ENCODE measurements around the gene LRRK1.
A peak's percentile ranks its signal among the peaks of the same experiment; 100 is the strongest.

The LRRK1 gene

DNA sequence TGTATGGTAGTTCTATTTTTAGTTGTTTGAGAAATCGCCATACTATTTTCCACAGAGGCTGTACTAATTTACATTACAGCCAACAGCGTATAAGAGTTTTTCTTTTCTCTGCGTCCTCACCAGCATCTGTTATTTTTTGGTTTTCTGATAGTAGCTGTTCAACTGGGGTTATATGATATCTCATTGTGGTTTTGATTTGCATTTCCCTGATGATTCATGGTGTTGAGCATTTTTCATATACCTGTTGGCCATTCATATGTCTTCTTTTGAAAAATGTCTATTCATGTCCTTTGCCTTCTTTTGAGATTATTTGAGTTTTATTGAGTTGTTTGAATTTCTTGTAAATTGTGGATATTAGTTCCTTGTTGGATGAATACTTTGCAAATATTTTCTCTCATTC is 114.6 kb downstream of the LRRK1 start:
- no peak overlapping the region for H4K91ac ChIP-seq (ENCODE audit: low read depth, low read length, poor library complexity)
- H2BK15ac ChIP-seq (ENCODE audit: low read length) = no peak overlapping the region
- no peak overlapping the region for H4K8ac ChIP-seq (ENCODE audit: low read depth, low read length)
- H3K36me3 ChIP-seq (replicated peaks in 1 of 2; ENCODE audit: control insufficient read depth in 2 of 2, insufficient read depth in 2 of 2, low read length in 2 of 2) = no peaks in the 10 kb centered on the region
- no peaks in the 10 kb centered on the region for H3K27me3 ChIP-seq (ENCODE audit: control insufficient read depth in 3 of 3, insufficient read depth in 3 of 3, low read depth in 1 of 3, low read length in 3 of 3)
- H2BK12ac ChIP-seq (ENCODE audit: low read length) = no peak overlapping the region
- no peak for DNase-seq (ENCODE audit: low spot score)
- H3K79me1 ChIP-seq (ENCODE audit: low read depth, low read length) = peaks cover 1% of the 10 kb centered on the region
- no peak overlapping the region for H3K9ac ChIP-seq (ENCODE audit: low read depth, low read length, poor library complexity)
- no peak overlapping the region for H3K18ac ChIP-seq (ENCODE audit: low read length)
- no peak overlapping the region for H2AFZ ChIP-seq (ENCODE audit: low read length)
- no peak overlapping the region for H2BK120ac ChIP-seq (ENCODE audit: low read depth, low read length)
- H3K27ac ChIP-seq (replicated peaks; ENCODE audit: low read length) = no peak overlapping the region
- no peak overlapping the region for H3K23ac ChIP-seq (ENCODE audit: low read depth, low read length, poor library complexity)
- no peak overlapping the region for H3K4me2 ChIP-seq (ENCODE audit: insufficient read depth, low read length, poor library complexity, severe bottlenecking)
- H3K14ac ChIP-seq (ENCODE audit: low read length) = no peak overlapping the region
- WGBS, 2 donors (ENCODE audit: extremely low coverage in 2 of 2, insufficient read length in 2 of 2, insufficient replicate concordance in 1 of 2) = no CpG with 5 or more reads among the region's 3 CpGs
- no peaks in the 10 kb centered on the region for H3K4me1 ChIP-seq (ENCODE audit: control insufficient read depth in 2 of 2, insufficient read depth in 1 of 2, low read depth in 1 of 2, low read length in 2 of 2)
- H2BK5ac ChIP-seq (ENCODE audit: low read length) = no peak overlapping the region
- no peak overlapping the region for H3K4me3 ChIP-seq (ENCODE audit: low read length in 2 of 2)
- no peak overlapping the region for H2AK5ac ChIP-seq (ENCODE audit: low read depth, low read length)
- H3K4ac ChIP-seq (ENCODE audit: low read length) = no peak overlapping the region
- peaks cover 6 to 16% of the 10 kb centered on the region in 2 donors for H3K9me3 ChIP-seq (replicated peaks in 1 of 2; ENCODE audit: control insufficient read depth in 2 of 2, insufficient read depth in 1 of 2, low read depth in 1 of 2, low read length in 2 of 2)

- Histone ChIP-seq H2BK5ac (ENCODE audit: low read length) (no peak overlapping the region), H3K9me3 (replicated peaks in 1 of 2; ENCODE audit: control insufficient read depth in 2 of 2, insufficient read depth in 1 of 2, low read depth in 1 of 2, low read length in 2 of 2) (peaks cover 6 to 16% of the 10 kb centered on the region in 2 donors), H3K9ac (ENCODE audit: low read depth, low read length, poor library complexity) (no peak overlapping the region), H4K8ac (ENCODE audit: low read depth, low read length) (no peak overlapping the region), H3K4me3 (ENCODE audit: low read length in 2 of 2) (no peak overlapping the region), H2BK120ac (ENCODE audit: low read depth, low read length) (no peak overlapping the region), H2BK12ac (ENCODE audit: low read length) (no peak overlapping the region), H2AK5ac (ENCODE audit: low read depth, low read length) (no peak overlapping the region), H3K14ac (ENCODE audit: low read length) (no peak overlapping the region), H3K27me3 (ENCODE audit: control insufficient read depth in 3 of 3, insufficient read depth in 3 of 3, low read depth in 1 of 3, low read length in 3 of 3) (no peaks in the 10 kb centered on the region), H3K18ac (ENCODE audit: low read length) (no peak overlapping the region), H3K4me2 (ENCODE audit: insufficient read depth, low read length, poor library complexity, severe bottlenecking) (no peak overlapping the region), H2AFZ (ENCODE audit: low read length) (no peak overlapping the region), H3K4me1 (ENCODE audit: control insufficient read depth in 2 of 2, insufficient read depth in 1 of 2, low read depth in 1 of 2, low read length in 2 of 2) (no peaks in the 10 kb centered on the region), H4K91ac (ENCODE audit: low read depth, low read length, poor library complexity) (no peak overlapping the region), H3K27ac (replicated peaks; ENCODE audit: low read length) (no peak overlapping the region), H3K4ac (ENCODE audit: low read length) (no peak overlapping the region), H3K23ac (ENCODE audit: low read depth, low read length, poor library complexity) (no peak overlapping the region), H2BK15ac (ENCODE audit: low read length) (no peak overlapping the region), H3K36me3 (replicated peaks in 1 of 2; ENCODE audit: control insufficient read depth in 2 of 2, insufficient read depth in 2 of 2, low read length in 2 of 2) (no peaks in the 10 kb centered on the region), H3K79me1 (ENCODE audit: low read depth, low read length) (peaks cover 1% of the 10 kb centered on the region)
- no peak for DNase-seq (ENCODE audit: low spot score)
Observed at GRCh38 chr15:101035611-101036010, 116.5 kb downstream of the LRRK1 start.

DNA sequence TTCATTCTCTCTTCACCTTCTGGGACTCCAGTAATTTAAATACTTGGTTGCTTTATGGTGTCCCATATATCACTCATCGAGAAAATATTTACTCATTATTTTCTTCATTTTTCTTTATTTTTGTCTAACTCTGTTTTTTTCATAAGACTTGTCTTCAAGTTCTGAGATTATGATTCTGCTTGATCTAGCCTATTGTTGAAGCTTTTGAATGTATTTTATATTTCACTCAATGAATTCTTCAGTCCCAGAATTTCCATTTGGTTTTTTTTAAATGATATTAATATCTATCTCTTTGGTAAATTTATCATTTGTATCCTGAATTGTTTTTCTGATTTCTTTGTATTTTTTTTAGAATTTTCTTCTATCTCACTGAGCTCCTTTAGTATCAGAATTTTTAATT is 117.0 kb downstream of the LRRK1 start:
- Histone ChIP-seq H3K27me3 (ENCODE audit: control insufficient read depth in 3 of 3, insufficient read depth in 3 of 3, low read depth in 1 of 3, low read length in 3 of 3) (no peaks in the 10 kb centered on the region), H3K4ac (ENCODE audit: low read length) (no peak overlapping the region), H2BK5ac (ENCODE audit: low read length) (no peak overlapping the region), H3K36me3 (replicated peaks in 1 of 2; ENCODE audit: control insufficient read depth in 2 of 2, insufficient read depth in 2 of 2, low read length in 2 of 2) (no peaks in the 10 kb centered on the region), H3K27ac (replicated peaks; ENCODE audit: low read length) (no peak overlapping the region), H3K4me1 (ENCODE audit: control insufficient read depth in 2 of 2, insufficient read depth in 1 of 2, low read depth in 1 of 2, low read length in 2 of 2) (no peaks in the 10 kb centered on the region), H3K9me3 (replicated peaks in 1 of 2; ENCODE audit: control insufficient read depth in 2 of 2, insufficient read depth in 1 of 2, low read depth in 1 of 2, low read length in 2 of 2) (peaks cover 6 to 16% of the 10 kb centered on the region in 2 donors), H3K79me1 (ENCODE audit: low read depth, low read length) (peaks cover 1% of the 10 kb centered on the region), H4K91ac (ENCODE audit: low read depth, low read length, poor library complexity) (no peak overlapping the region), H3K4me3 (ENCODE audit: low read length in 2 of 2) (no peak overlapping the region), H3K18ac (ENCODE audit: low read length) (no peak overlapping the region), H3K4me2 (ENCODE audit: insufficient read depth, low read length, poor library complexity, severe bottlenecking) (no peak overlapping the region), H2BK120ac (ENCODE audit: low read depth, low read length) (no peak overlapping the region), H2BK15ac (ENCODE audit: low read length) (no peak overlapping the region), H2BK12ac (ENCODE audit: low read length) (no peak overlapping the region), H2AFZ (ENCODE audit: low read length) (no peak overlapping the region), H3K9ac (ENCODE audit: low read depth, low read length, poor library complexity) (no peak overlapping the region), H4K8ac (ENCODE audit: low read depth, low read length) (no peak overlapping the region), H3K14ac (ENCODE audit: low read length) (no peak overlapping the region), H3K23ac (ENCODE audit: low read depth, low read length, poor library complexity) (no peak overlapping the region), H2AK5ac (ENCODE audit: low read depth, low read length) (no peak overlapping the region)
- WGBS, 2 donors (ENCODE audit: extremely low coverage in 2 of 2, insufficient read length in 2 of 2, insufficient replicate concordance in 1 of 2) = no CpG with 5 or more reads among the region's 1 CpG
- DNase-seq (ENCODE audit: low spot score) = no peak

- no peaks in the 10 kb centered on the region for H3K4me1 ChIP-seq (ENCODE audit: control insufficient read depth in 2 of 2, insufficient read depth in 1 of 2, low read depth in 1 of 2, low read length in 2 of 2)
- no CpG with 5 or more reads among the region's 3 CpGs for WGBS, 2 donors (ENCODE audit: extremely low coverage in 2 of 2, insufficient read length in 2 of 2, insufficient replicate concordance in 1 of 2)
- peaks cover 1% of the 10 kb centered on the region for H3K79me1 ChIP-seq (ENCODE audit: low read depth, low read length)
- H3K14ac ChIP-seq (ENCODE audit: low read length) = peak overlapping the region; percentile 89
- H3K4me3 ChIP-seq (ENCODE audit: low read length in 2 of 2) = no peak overlapping the region
- no peak overlapping the region for H4K8ac ChIP-seq (ENCODE audit: low read depth, low read length)
- peak overlapping the region; percentile 48 for H3K18ac ChIP-seq (ENCODE audit: low read length)
- peak overlapping the region; percentile 55 for H3K9ac ChIP-seq (ENCODE audit: low read depth, low read length, poor library complexity)
- no peak overlapping the region for H3K23ac ChIP-seq (ENCODE audit: low read depth, low read length, poor library complexity)
- H2BK12ac ChIP-seq (ENCODE audit: low read length) = peak overlapping the region; percentile 49
- H3K4ac ChIP-seq (ENCODE audit: low read length) = no peak overlapping the region
- H4K91ac ChIP-seq (ENCODE audit: low read depth, low read length, poor library complexity) = no peak overlapping the region
- H3K36me3 ChIP-seq (replicated peaks in 1 of 2; ENCODE audit: control insufficient read depth in 2 of 2, insufficient read depth in 2 of 2, low read length in 2 of 2) = no peaks in the 10 kb centered on the region
- H3K27ac ChIP-seq (replicated peaks; ENCODE audit: low read length) = no peak overlapping the region
- no peaks in the 10 kb centered on the region for H3K27me3 ChIP-seq (ENCODE audit: control insufficient read depth in 3 of 3, insufficient read depth in 3 of 3, low read depth in 1 of 3, low read length in 3 of 3)
- no peak overlapping the region for H3K4me2 ChIP-seq (ENCODE audit: insufficient read depth, low read length, poor library complexity, severe bottlenecking)
- H3K9me3 ChIP-seq (replicated peaks in 1 of 2; ENCODE audit: control insufficient read depth in 2 of 2, insufficient read depth in 1 of 2, low read depth in 1 of 2, low read length in 2 of 2) = peaks cover 6 to 16% of the 10 kb centered on the region in 2 donors
- H2BK5ac ChIP-seq (ENCODE audit: low read length) = no peak overlapping the region
- peak overlapping the region; percentile 15 for H2BK15ac ChIP-seq (ENCODE audit: low read length)
- no peak overlapping the region for H2AK5ac ChIP-seq (ENCODE audit: low read depth, low read length)
- H2BK120ac ChIP-seq (ENCODE audit: low read depth, low read length) = no peak overlapping the region
- DNase-seq (ENCODE audit: low spot score) = no peak
- no peak overlapping the region for H2AFZ ChIP-seq (ENCODE audit: low read length)
Observed at GRCh38 chr15:101037090-101037830, 118.1 kb downstream of the LRRK1 start.

Data from neuronal stem cell (in vitro differentiated cells).